Right lobe of liver (tissue), 6 donors: ENCODE results near the gene MPHOSPH10. TPM values are rescaled to one million over a fixed set of nuclear protein-coding genes. Genes with fewer than 3 reads are reported as not detected.
"Not testable (repeated sequence)": the region's sequence is repeated elsewhere in the genome, so short reads cannot be mapped to it uniquely, and the experiment has no call there.

Experiments
- ATAC-seq, 4 donors: fragments of 200-7000 bp; cut with Tn5 transposase; one replicate each; pipeline ENCODE4 v1.9.1; 2020; ENCODE audit warnings: mild to moderate bottlenecking in 4 of 4, moderate library complexity in 4 of 4
- DNase-seq, 3 donors: peaks; one replicate each; pipeline ENCODE4 v3.0.0-alpha.2; 2020
- H3K27ac ChIP-seq, 3 donors: fragments of 200-600 bp; one replicate each; pipeline ENCODE4 v1.8.0; 2022
- H3K27me3 ChIP-seq, 2 donors: fragments of 200-600 bp; one replicate each; pipeline ENCODE4 v1.8.0; 2022
- H3K36me3 ChIP-seq, 4 donors: fragments of 200-600 bp; sonication (generic) in 1 of 4; one replicate each; pipeline versions ENCODE4 v1.5.1 to v1.8.0; 2017 to 2022; ENCODE audit warnings: control low read depth in 1 of 4
- H3K4me1 ChIP-seq, 4 donors: fragments of 200-600 bp; sonication (generic) in 1 of 4; one replicate each; pipeline versions ENCODE4 v1.5.1 to v1.8.0; 2017 to 2022; ENCODE audit warnings: control low read depth in 1 of 4
- H3K4me3 ChIP-seq, 3 donors: fragments of 200-600 bp; one replicate each; pipeline ENCODE4 v1.8.0; 2022
- H3K9me3 ChIP-seq, 4 donors: fragments of 200-600 bp; sonication (generic) in 1 of 4; one replicate each; pipeline versions ENCODE4 v1.5.1 to v1.8.0; 2017 to 2022; ENCODE audit warnings: control low read depth in 1 of 4
- POLR2A ChIP-seq: fragments of 450-650 bp; IDR thresholded peaks from one replicate; pipeline ENCODE4 v1.6.1; 2017; ENCODE audit warnings: antibody characterized with exemption, mild to moderate bottlenecking
- WGBS: methylation state at CpG from one replicate; pipeline ENCODE4 v1.1.6; 2018; ENCODE audit warnings: low coverage, low lambda C conversion rate; ENCODE audit not compliant: insufficient coverage; ENCODE audit errors: missing lambda C conversion rate; 5-methylcytosine and 5-hydroxymethylcytosine counted together
- intact Hi-C, 2 donors: fragments of 100-400 bp; cut with DNase I; formaldehyde crosslinking; loops; one replicate each; pipeline versions ENCODE4 v1.11.2 to v1.14.1; 2022
- total RNA-seq, 6 experiments: library from RNA; depleted of rRNA in 2 of 6; stranded (reverse); fragments of >200 nt in 2 of 6; fragmentation: NEBNext Ultra II Directional in 3 of 6; extraction: Animal tissue kit (Norgen Biotek cat#: 25700) in 3 of 6; gene quantifications; one replicate each; pipeline versions ENCODE4 v1.1.0 to v1.2.4, GENCODE V29; 2016 to 2023
- TF ChIP-seq, protein P1 (sequence below), 4 donors: fragments of 200-600 bp in 3 of 4; fragments of 450-650 bp in 1 of 4; IDR thresholded peaks; one replicate each; pipeline versions ENCODE4 v1.5.1 to v1.8.0; 2016 to 2022; ENCODE audit warnings: antibody characterized with exemption in 4 of 4, mild to moderate bottlenecking in 2 of 4
- donor health status: DM: no; HTN: yes; CAD: no.
- donor health status: DM: no; HTN: no; CAD: no.
- donor health status: DM: no; HTN: no; CAD: no.
- donor health status: DM: no; HTN: yes; CAD: no.
- donor health status: DM: no; HTN: yes; CAD: no.

Gene MPHOSPH10
- total RNA-seq, 6 experiments from 2014 or later, result 10.4 to 14.3 (median 12.8) TPM

GRCh38 chr2:71103809-71104208 is 26.6 kb upstream of the MPHOSPH10 start:
- 84% methylated on average over 2 of the region's 5 CpGs for WGBS
- Histone ChIP-seq H3K27me3 (no peaks in the 10 kb centered on the region), H3K4me3 (no peak overlapping the region), H3K9me3 (no peaks in the 10 kb centered on the region), H3K27ac (no peak overlapping the region), H3K4me1 (no peaks in the 10 kb centered on the region), H3K36me3 (no peaks in the 10 kb centered on the region)
- intact Hi-C loops, result no loop called here
- DNase-seq (no peak), ATAC-seq (no peak)
- TF ChIP-seq, protein P1, sequence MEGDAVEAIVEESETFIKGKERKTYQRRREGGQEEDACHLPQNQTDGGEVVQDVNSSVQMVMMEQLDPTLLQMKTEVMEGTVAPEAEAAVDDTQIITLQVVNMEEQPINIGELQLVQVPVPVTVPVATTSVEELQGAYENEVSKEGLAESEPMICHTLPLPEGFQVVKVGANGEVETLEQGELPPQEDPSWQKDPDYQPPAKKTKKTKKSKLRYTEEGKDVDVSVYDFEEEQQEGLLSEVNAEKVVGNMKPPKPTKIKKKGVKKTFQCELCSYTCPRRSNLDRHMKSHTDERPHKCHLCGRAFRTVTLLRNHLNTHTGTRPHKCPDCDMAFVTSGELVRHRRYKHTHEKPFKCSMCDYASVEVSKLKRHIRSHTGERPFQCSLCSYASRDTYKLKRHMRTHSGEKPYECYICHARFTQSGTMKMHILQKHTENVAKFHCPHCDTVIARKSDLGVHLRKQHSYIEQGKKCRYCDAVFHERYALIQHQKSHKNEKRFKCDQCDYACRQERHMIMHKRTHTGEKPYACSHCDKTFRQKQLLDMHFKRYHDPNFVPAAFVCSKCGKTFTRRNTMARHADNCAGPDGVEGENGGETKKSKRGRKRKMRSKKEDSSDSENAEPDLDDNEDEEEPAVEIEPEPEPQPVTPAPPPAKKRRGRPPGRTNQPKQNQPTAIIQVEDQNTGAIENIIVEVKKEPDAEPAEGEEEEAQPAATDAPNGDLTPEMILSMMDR (IDR thresholded peaks at IDR 0.05), result no peak
- TF ChIP-seq POLR2A, result no peak

- H3K4me1 ChIP-seq, DNase-seq, H3K27ac ChIP-seq, intact Hi-C loops, H3K9me3 ChIP-seq, ATAC-seq, H3K27me3 ChIP-seq, H3K36me3 ChIP-seq, H3K4me3 ChIP-seq: not testable (repeated sequence)
- 82% methylated on average over 6 of the region's 6 CpGs for WGBS
Observed at GRCh38 chr2:71106463-71106862, 24.0 kb upstream of the MPHOSPH10 start.

DNA sequence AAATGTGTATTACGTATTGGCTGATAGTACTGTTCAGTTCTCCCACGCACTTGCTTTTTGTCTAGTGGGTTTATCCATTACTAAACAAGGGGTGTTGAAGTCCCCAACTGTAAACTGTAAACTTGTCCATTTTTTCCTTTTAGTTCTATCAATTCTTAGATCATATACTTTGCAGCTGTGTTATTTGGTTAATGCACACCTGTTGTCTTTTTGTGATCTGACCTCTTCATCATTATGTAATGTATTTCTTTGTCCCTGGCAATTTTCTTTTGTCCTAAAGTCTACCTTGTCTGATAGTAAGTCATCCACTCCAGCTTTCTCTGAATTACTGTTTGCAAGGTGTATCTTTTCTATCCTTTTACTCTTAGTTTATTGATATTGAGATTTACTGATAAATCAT is 22.3 kb upstream of the MPHOSPH10 start:
- no peak for TF ChIP-seq POLR2A
- TF ChIP-seq, protein P1 (IDR thresholded peaks at IDR 0.05), result no peak
- H3K4me1 ChIP-seq, result peaks cover 0 to 4% (median 0%) of the 10 kb centered on the region in 4 donors
- ATAC-seq (no peak), DNase-seq (no peak)
- H3K27ac ChIP-seq, result no peak overlapping the region
- 100% methylated on average over 1 of the region's 2 CpGs for WGBS
- no peaks in the 10 kb centered on the region for H3K36me3 ChIP-seq
- H3K9me3 ChIP-seq, result no peaks in the 10 kb centered on the region
- no peak overlapping the region for H3K4me3 ChIP-seq
- no peaks in the 10 kb centered on the region for H3K27me3 ChIP-seq
- intact Hi-C loops, result no loop called here

GRCh38 chr2:71113843-71114242 is 16.6 kb upstream of the MPHOSPH10 start:
- Histone ChIP-seq H3K36me3 (peaks cover 0 to 10% (median 0%) of the 10 kb centered on the region in 4 donors), H3K4me3 (no peak overlapping the region), H3K4me1 (peaks cover 0 to 4% (median 0%) of the 10 kb centered on the region in 4 donors), H3K27ac (no peak overlapping the region), H3K27me3 (no peaks in the 10 kb centered on the region), H3K9me3 (no peaks in the 10 kb centered on the region)
- TF ChIP-seq POLR2A, result no peak
- TF ChIP-seq, protein P1 (IDR thresholded peaks at IDR 0.05), result no peak
- DNase-seq, result no peak
- WGBS, result 75% methylated on average over 1 of the region's 1 CpG
- intact Hi-C loops, result no loop called here
- ATAC-seq, result no peak

GRCh38 chr2:71117063-71117462 is 13.4 kb upstream of the MPHOSPH10 start:
- Histone ChIP-seq H3K9me3 (no peaks in the 10 kb centered on the region), H3K36me3 (peaks cover 0 to 16% (median 0%) of the 10 kb centered on the region in 4 donors), H3K4me1 (peaks cover 0 to under 1% (median 0%) of the 10 kb centered on the region in 4 donors), H3K27me3 (no peaks in the 10 kb centered on the region), H3K27ac (no peak overlapping the region), H3K4me3 (no peak overlapping the region)
- TF ChIP-seq, protein P1 (IDR thresholded peaks at IDR 0.05), result no peak
- no peak for TF ChIP-seq POLR2A
- intact Hi-C loops, result no loop called here
- ATAC-seq (no peak), DNase-seq (no peak)
